ENCODE measurements around the gene DPP4. TPM values are rescaled to one million over a fixed set of nuclear protein-coding genes. Genes with fewer than 3 reads are reported as not detected.

The DPP4 gene
- total and polyA plus RNA-seq, 2 of the 13 experiments (the other 11 are each of a cell fraction or from before 2014, with no cell fraction given) = 39.4 to 109 TPM

GRCh38 chr2:162085090-162085891, 11.3 kb upstream of the DPP4 start (continued):
- TF ChIP-seq, protein P1, sequence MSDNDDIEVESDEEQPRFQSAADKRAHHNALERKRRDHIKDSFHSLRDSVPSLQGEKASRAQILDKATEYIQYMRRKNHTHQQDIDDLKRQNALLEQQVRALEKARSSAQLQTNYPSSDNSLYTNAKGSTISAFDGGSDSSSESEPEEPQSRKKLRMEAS (IDR thresholded peaks at IDR 0.05) = peak; percentile 32; the same call in 1 of the 2 replicates
- TF ChIP-seq NFIB (CRISPR knock-in tag; IDR thresholded peaks at IDR 0.05; ENCODE audit: borderline replicate concordance) (no peak), STAT6 (CRISPR knock-in tag; IDR thresholded peaks at IDR 0.05; ENCODE audit: borderline replicate concordance) (no peak), ZNF569 (CRISPR knock-in tag; IDR thresholded peaks at IDR 0.05; ENCODE audit: borderline replicate concordance) (no peak), CENPBD1 (CRISPR knock-in tag; IDR thresholded peaks at IDR 0.05; ENCODE audit: borderline replicate concordance, low read depth) (no peak), FOXO4 (CRISPR knock-in tag; conservative IDR thresholded peaks at IDR 0.05) (no peak), ZBTB37 (CRISPR knock-in tag; IDR thresholded peaks at IDR 0.05) (peak; percentile 78; the same call in 1 of the 2 replicates), ZNF510 (CRISPR knock-in tag; IDR thresholded peaks at IDR 0.05; ENCODE audit: low read depth) (no peak), TFE3 (CRISPR knock-in tag; IDR thresholded peaks at IDR 0.05) (0 out of 2 replicates have a peak, but pooled peaks have one; percentile 35), PPARG (CRISPR knock-in tag; conservative IDR thresholded peaks at IDR 0.05) (peak; percentile 81), FOXP1 (IDR thresholded peaks at IDR 0.05) (no peak; the same call in 1 of the 2 replicates), FOXP1 (CRISPR knock-in tag; IDR thresholded peaks at IDR 0.05) (peak; percentile 76; the same call in 1 of the 2 replicates), ESRRA (CRISPR knock-in tag; IDR thresholded peaks at IDR 0.05; ENCODE audit: low read depth) (peak; percentile 62; the same call in 1 of the 2 replicates)
- TF ChIP-seq, protein P2, sequence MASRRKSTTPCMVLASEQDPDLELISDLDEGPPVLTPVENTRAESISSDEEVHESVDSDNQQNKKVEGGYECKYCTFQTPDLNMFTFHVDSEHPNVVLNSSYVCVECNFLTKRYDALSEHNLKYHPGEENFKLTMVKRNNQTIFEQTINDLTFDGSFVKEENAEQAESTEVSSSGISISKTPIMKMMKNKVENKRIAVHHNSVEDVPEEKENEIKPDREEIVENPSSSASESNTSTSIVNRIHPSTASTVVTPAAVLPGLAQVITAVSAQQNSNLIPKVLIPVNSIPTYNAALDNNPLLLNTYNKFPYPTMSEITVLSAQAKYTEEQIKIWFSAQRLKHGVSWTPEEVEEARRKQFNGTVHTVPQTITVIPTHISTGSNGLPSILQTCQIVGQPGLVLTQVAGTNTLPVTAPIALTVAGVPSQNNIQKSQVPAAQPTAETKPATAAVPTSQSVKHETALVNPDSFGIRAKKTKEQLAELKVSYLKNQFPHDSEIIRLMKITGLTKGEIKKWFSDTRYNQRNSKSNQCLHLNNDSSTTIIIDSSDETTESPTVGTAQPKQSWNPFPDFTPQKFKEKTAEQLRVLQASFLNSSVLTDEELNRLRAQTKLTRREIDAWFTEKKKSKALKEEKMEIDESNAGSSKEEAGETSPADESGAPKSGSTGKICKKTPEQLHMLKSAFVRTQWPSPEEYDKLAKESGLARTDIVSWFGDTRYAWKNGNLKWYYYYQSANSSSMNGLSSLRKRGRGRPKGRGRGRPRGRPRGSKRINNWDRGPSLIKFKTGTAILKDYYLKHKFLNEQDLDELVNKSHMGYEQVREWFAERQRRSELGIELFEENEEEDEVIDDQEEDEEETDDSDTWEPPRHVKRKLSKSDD (CRISPR knock-in tag; IDR thresholded peaks at IDR 0.05; ENCODE audit: low read depth) = no peak
- TF ChIP-seq, protein P3, sequence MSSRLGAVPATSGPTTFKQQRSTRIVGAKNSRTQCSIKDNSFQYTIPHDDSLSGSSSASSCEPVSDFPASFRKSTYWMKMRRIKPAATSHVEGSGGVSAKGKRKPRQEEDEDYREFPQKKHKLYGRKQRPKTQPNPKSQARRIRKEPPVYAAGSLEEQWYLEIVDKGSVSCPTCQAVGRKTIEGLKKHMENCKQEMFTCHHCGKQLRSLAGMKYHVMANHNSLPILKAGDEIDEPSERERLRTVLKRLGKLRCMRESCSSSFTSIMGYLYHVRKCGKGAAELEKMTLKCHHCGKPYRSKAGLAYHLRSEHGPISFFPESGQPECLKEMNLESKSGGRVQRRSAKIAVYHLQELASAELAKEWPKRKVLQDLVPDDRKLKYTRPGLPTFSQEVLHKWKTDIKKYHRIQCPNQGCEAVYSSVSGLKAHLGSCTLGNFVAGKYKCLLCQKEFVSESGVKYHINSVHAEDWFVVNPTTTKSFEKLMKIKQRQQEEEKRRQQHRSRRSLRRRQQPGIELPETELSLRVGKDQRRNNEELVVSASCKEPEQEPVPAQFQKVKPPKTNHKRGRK (CRISPR knock-in tag; IDR thresholded peaks at IDR 0.05) = no peak
